ENCODE measurements around the gene SCARB2.

The SCARB2 gene

GRCh38 chr4:76148142-76148865, 65.3 kb downstream of the SCARB2 start, which contains the start of gene NUP54:
Gene NUP54, minus strand, starts transcription at chr4:76148397. Its CDS starts 23 bp downstream, at chr4:76148374.
- peak; percentile 86 for DNase-seq (ENCODE audit: low read depth)
- H3K4me3 ChIP-seq (ENCODE audit: low read depth, low read length): peak within 1 kb of the TSS; percentile 71
- no peak for TF ChIP-seq CTCF (IDR thresholded peaks at IDR 0.05; ENCODE audit: control insufficient read depth, extremely low read depth, insufficient read depth)

- DNase-seq (ENCODE audit: low read depth): peak; percentile 41
- H3K4me3 ChIP-seq (ENCODE audit: low read depth, low read length): peak overlapping the region; percentile 71
- no peak for TF ChIP-seq CTCF (IDR thresholded peaks at IDR 0.05; ENCODE audit: control insufficient read depth, extremely low read depth, insufficient read depth)
These were observed 66.0 kb downstream of the SCARB2 start for GRCh38 chr4:76147454-76148141.

- no peak for DNase-seq (ENCODE audit: low read depth)
- no peak for TF ChIP-seq CTCF (IDR thresholded peaks at IDR 0.05; ENCODE audit: control insufficient read depth, extremely low read depth, insufficient read depth)
- H3K4me3 ChIP-seq (ENCODE audit: low read depth, low read length): no peak overlapping the region
These were observed 69.1 kb downstream of the SCARB2 start for GRCh38 chr4:76144546-76144945.

GRCh38 chr4:76141241-76141640, 72.4 kb downstream of the SCARB2 start:
- no peak for DNase-seq (ENCODE audit: low read depth)
- no peak overlapping the region for H3K4me3 ChIP-seq (ENCODE audit: low read depth, low read length)
- no peak for TF ChIP-seq CTCF (IDR thresholded peaks at IDR 0.05; ENCODE audit: control insufficient read depth, extremely low read depth, insufficient read depth)

- no peak for TF ChIP-seq CTCF (IDR thresholded peaks at IDR 0.05; ENCODE audit: control insufficient read depth, extremely low read depth, insufficient read depth)
- no peak overlapping the region for H3K4me3 ChIP-seq (ENCODE audit: low read depth, low read length)
- peak; percentile 96 for DNase-seq (ENCODE audit: low read depth)
These were observed 85.9 kb downstream of the SCARB2 start for GRCh38 chr4:76127754-76128153.

GRCh38 chr4:76125816-76126215, 87.8 kb downstream of the SCARB2 start:
- DNase-seq (ENCODE audit: low read depth): no peak
- no peak for TF ChIP-seq CTCF (IDR thresholded peaks at IDR 0.05; ENCODE audit: control insufficient read depth, extremely low read depth, insufficient read depth)

More at GRCh38 chr4:76125816-76126215, 87.8 kb downstream of the SCARB2 start:
- H3K4me3 ChIP-seq (ENCODE audit: low read depth, low read length): no peak overlapping the region
